RWPE1 (cell line): ENCODE results near the gene PSG6.
"Not testable (repeated sequence)": the region's sequence is repeated elsewhere in the genome, so short reads cannot be mapped to it uniquely, and the experiment has no call there.

ENCODE experiments used
- CTCF ChIA-PET: fragments of 350-600 bp; sonication (Branson Sonifier 250); formaldehyde crosslinking; extraction: SDS; loops from one replicate; lab custom pipeline; 2021; lab: Yijun Ruan, JAX
- POLR2A ChIA-PET: fragments of 400-600 bp; formaldehyde crosslinking; extraction: SDS; loops from one replicate; lab custom pipeline; 2020; ENCODE audit warnings: antibody characterized with exemption; ENCODE audit not compliant: low non-redundant PET; lab: Yijun Ruan, JAX
- DNase-seq: peaks from one replicate; pipeline ENCODE4 v3.0.0; 2012; ENCODE audit warnings: low spot score
- H3K27ac ChIP-seq: fragments of 450-650 bp; 2 replicates; pipeline ENCODE4 v1.5.1; 2017
- TF ChIP-seq, protein P1 (sequence below): fragments of 450-650 bp; conservative IDR thresholded peaks from 2 replicates; pipeline ENCODE4 v1.5.1; 2017; ENCODE audit warnings: low read depth, mild to moderate bottlenecking

The PSG6 gene

DNA sequence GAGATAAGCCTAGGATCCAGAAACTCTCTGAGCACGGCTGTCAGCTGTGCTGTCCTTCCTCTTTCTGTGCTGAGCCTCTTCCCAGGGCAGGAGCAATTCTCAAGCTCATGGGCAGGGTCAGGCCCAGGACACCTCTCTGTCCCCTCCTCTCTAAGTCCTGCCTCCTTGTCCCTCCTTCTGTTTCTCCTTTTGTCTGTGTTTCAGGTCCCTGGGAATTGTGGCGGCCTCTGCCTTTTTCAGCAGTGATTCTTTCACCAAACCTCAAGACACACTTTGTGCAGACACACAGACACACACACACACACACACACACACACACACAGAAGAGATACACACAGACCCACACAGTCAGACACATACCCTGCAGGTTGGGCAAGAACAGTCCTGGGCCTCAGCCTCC, 38.1 kb downstream of the PSG6 start, which contains the start of gene PSG1:
Gene PSG1 (minus strand): TSS at position 101 of the 400 bp plus-strand sequence. CDS start 132 bp downstream, outside the sequence.
- POLR2A ChIA-PET = no interaction called here
- CTCF ChIA-PET = interaction anchor here (0.6 kb wide), 2 partner anchors 39 to 357 kb away, joined by 3 to 4 read pairs; no protein-coding TSS in a partner anchor
- DNase-seq = no peak

DNA sequence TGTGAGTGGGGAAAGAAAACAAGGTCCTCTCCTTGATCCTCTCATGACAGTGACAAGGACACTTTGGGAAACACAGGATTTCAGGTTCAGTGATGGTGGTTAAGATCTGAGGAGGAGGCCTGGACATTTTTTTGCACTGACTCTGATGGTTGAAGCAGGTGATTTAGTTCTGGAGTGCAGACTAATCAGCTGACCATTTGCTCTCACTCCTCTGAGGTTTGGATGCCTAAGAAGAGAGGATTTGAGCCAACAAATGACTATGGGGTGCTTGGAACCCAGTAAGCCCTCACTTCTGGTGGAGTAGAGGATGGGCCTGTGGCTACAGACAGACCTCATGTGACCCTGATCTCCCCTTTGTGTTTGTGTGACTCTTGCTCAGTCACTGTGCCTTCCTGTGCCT, 41.1 kb downstream of the PSG6 start:
- DNase-seq, POLR2A ChIA-PET, CTCF ChIA-PET: not testable (repeated sequence)
- peak overlapping the region; percentile 95 for H3K27ac ChIP-seq

More for the DNA sequence above, 38.1 kb downstream of the PSG6 start, which contains the start of gene PSG1:
- TF ChIP-seq, protein P1, sequence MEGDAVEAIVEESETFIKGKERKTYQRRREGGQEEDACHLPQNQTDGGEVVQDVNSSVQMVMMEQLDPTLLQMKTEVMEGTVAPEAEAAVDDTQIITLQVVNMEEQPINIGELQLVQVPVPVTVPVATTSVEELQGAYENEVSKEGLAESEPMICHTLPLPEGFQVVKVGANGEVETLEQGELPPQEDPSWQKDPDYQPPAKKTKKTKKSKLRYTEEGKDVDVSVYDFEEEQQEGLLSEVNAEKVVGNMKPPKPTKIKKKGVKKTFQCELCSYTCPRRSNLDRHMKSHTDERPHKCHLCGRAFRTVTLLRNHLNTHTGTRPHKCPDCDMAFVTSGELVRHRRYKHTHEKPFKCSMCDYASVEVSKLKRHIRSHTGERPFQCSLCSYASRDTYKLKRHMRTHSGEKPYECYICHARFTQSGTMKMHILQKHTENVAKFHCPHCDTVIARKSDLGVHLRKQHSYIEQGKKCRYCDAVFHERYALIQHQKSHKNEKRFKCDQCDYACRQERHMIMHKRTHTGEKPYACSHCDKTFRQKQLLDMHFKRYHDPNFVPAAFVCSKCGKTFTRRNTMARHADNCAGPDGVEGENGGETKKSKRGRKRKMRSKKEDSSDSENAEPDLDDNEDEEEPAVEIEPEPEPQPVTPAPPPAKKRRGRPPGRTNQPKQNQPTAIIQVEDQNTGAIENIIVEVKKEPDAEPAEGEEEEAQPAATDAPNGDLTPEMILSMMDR = no peak
- no peak within 1 kb of the TSS; the same call in 1 of the 2 replicates for H3K27ac ChIP-seq

DNA sequence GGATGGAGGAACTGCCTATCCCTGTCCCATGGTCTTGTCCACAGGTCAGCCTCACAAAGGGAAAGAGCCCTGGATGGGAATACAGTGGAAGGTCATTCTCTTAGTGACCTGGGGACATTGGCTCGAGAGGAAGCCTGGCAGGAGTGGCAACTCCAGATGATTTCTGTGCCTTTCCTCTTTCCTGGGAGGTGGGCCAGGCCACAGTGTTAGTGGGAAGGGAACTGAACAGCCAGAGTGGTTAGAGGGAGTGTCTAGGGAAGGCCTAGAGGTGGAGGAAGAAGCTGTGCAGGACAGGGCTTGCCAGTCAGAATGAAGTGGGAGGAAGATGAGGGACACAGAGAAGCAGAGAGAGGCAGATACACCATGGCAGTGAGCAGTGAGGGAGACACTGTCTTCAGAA, 41.8 kb downstream of the PSG6 start:
- POLR2A ChIA-PET, CTCF ChIA-PET, DNase-seq: not testable (repeated sequence)
- H3K27ac ChIP-seq = peak overlapping the region; percentile 95

DNA sequence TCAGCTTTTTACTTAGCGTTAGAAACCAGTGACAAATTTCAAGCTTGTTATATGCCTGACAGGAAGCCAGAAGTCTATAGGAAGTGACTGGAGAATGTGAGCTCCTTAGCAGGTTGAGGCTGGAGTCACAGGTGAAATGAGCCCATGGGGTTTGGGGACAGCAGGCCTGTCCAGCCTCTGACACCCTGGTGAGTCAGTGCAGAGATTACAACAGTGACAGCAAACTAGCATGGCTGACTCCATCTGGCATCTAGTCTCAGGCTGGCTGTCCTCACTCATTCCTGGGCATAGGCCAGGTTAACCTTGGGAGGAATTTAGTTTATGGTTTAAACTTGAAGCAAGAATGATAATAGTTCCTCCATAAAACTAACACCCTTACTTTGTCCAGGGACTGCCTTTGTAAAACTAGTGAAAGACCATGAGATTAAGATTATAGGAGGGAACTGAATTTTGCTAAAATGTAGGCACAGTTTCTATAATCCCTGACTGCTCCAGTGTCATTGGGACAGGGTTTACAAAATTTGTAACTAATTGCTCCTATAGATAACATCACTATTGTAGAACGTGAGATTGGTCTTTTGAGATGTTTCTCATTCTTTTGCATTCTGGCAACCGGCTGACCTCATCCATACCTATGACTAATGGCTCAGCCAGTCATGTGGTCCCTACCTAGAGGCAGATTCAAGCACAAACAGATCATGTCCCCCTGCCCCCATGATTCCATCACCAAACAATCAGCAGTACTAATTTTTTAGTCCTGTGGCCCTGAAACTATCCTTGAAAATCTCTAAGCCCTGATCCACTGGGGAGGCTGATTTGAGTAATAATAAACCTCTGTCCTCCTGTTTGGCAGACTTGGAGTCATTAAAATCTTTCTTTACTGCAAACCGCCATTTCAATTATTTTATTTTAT, 42.5 kb downstream of the PSG6 start:
- POLR2A ChIA-PET = not testable (repeated sequence)
- H3K27ac ChIP-seq = peak overlapping the region; percentile 95
- DNase-seq = peak; percentile 33
- CTCF ChIA-PET = interaction anchor here (0.5 kb wide), 1 partner anchor 122 kb away, joined by 3 read pairs; no protein-coding TSS in a partner anchor

DNA sequence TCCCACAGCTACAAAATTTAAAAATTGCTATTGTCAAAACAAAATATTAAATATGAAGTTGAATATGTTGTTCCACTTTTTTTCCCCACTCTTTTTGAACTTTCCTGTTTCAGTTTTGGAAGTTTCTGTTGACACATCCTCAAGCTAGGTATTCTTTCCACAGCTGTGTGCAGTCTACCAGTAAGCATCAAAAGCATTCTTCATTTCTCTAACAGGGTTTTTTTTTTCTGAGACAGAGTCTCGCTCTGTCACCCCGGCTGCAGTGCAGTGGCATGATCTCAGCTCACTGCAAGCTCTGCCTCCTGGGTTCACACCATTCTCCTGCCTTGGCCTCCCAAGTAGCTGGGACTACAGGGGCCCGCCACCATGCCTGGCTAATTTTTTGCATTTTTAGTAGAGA, 43.6 kb downstream of the PSG6 start:
- ChIA-PET CTCF (interaction anchor here (0.5 kb wide), 1 partner anchor 123 kb away, joined by 3 read pairs; no protein-coding TSS in a partner anchor), POLR2A (interaction anchor here (0.7 kb wide), 1 partner anchor 116 kb away, joined by 3 read pairs; no protein-coding TSS in a partner anchor)
- DNase-seq = not testable (repeated sequence)
- H3K27ac ChIP-seq = peak overlapping the region; percentile 94

DNA sequence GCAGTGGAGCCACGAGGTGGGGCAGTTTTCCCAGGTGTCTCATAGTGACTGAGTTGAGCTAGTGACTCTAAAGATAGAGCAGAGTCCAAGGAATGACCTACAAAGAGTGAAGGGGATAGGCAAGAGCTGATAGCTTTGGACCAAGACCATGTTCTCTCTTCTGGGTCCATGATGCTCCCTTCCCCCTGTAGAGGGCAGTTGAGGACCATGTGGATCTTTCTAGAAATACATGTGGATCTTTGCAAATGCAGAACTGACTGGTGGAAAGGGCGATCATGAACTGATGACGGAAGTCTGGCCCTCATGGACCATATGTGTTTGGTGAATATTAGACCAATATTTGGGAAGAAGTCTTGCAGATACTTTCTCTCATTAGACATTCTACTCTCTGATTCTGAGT, 45.1 kb downstream of the PSG6 start:
- ChIA-PET POLR2A (no interaction called here), CTCF (interaction anchor here (0.6 kb wide), 1 partner anchor 1398 kb away, joined by 5 read pairs; no protein-coding TSS in a partner anchor)
- TF ChIP-seq, protein P1 = no peak
- DNase-seq = no peak
- no peak overlapping the region; the same call in 1 of the 2 replicates for H3K27ac ChIP-seq

DNA sequence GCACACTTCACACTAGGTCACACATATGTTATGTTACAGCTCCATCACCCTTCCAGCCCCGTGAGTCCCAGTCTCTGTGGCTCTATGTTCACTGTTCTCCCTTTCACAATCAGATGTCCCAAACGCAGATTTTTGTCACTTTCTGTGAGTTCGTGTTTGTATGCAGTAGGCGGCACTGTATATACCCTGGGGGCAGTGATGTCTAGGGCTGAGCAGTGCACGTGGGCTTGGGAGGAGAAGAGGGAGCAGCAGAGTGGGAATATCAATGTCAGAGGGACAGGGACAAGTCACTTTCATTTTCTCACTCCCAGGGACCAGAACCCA, 60.2 kb downstream of the PSG6 start:
- no peak for DNase-seq
- POLR2A ChIA-PET = no interaction called here
- TF ChIP-seq, protein P1 = peak; percentile 26
- CTCF ChIA-PET = no interaction called here
- H3K27ac ChIP-seq = peak overlapping the region; percentile 14; the same call in 1 of the 2 replicates

DNA sequence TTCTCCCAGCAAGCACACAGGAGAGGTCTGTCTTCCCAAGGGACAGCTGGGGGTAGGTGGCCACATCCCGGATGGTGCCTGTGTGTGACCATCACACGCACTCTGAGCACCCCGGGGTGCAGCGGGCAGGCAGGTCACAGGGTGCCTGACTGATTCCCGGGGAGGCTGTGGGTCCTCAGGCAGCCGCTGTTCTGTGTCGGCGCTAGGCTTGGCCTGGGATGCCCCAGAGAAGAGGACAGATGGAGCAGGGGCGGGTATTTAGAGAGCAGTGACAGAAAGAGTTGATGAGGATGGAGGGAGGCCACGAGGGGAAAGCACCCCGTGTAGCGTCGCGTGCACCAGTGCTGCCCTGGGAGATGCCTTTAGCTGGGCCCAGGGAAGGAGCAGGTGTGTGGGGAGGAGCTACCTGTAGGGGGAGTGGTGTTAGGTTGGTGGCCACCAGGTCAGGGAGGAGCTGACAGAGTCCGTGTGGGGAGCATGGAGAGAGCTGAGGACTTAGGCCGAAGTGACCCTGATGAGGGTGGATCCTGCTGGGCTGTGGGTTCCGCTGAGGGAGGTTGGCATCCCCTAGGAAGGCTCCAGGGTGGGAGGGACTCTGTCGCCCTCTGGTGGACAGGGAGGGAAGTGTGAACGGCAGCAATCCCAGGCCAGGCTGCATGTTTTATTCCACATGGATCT, 60.7 kb downstream of the PSG6 start:
- CTCF ChIA-PET = interaction anchor here (0.6 to 0.7 kb wide), 2 partner anchors 86 to 254 kb away, joined by 3 read pairs; no protein-coding TSS in a partner anchor
- peak overlapping the region; percentile 14; the same call in 1 of the 2 replicates for H3K27ac ChIP-seq
- DNase-seq, POLR2A ChIA-PET: not testable (repeated sequence)
- TF ChIP-seq, protein P1 = peak; percentile 59

DNA sequence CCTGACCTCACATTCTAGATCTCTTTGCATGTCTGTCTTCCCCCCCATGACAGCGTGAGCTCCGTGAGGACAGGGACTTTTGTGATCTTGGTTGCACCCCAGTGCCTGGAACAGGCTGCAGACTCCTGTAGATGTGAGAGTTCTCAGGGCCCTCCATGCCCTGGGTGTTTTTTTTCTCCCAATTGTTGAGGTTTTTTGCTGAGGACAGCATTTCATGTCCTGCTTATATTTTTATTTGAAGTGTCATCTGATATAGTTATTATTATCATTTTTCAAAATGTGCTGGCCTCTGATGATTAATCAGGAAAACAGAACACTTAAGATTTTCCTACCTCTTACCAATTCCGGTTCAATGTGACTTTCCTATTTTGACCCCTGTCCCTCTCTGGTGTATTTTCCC, 62.9 kb downstream of the PSG6 start:
- POLR2A ChIA-PET, H3K27ac ChIP-seq, DNase-seq, CTCF ChIA-PET: not testable (repeated sequence)

DNA sequence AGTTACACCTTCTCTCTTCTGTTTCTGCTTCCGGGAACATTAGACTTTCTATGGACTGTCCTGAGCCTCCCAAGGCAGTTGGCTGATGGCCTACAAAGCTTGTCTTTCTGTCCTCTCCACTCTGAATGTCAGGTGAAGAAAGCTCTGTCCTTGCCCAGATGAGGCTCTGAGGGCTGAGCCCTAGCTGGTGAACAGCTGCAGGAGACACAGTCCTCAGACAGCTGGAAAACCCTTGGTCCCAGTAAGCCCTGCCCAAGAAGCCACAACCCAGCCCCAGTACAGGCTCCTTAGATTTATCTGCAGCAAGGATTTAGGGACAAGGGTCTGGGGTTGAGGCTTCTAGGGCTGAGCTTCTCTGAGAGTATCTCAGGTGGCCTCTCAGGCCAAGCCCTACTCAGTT, 64.5 kb downstream of the PSG6 start:
- peak overlapping the region; percentile 97 for H3K27ac ChIP-seq
- POLR2A ChIA-PET, DNase-seq: not testable (repeated sequence)
- CTCF ChIA-PET = interaction anchor here (0.6 kb wide), 1 partner anchor 30 kb away, joined by 3 read pairs; no protein-coding TSS in a partner anchor

DNA sequence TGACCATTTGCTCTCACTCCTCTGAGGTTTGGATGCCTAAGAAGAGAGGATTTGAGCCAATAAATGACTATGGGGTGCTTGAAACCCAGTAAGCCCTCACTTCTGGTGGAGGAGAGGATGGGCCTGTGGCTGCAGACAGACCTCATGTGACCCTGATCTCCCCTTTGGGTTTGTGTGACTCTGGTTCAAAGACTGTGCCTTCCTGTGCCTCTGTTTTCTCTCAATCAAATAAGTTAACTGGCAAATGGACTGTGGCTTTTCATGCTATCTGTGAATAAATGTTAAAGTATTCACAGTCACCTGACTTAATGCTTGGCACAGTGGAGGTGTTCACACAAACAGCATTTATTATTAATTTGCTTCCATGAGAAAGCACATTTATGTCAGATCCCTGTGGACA, 64.9 kb downstream of the PSG6 start:
- DNase-seq, POLR2A ChIA-PET: not testable (repeated sequence)
- H3K27ac ChIP-seq = peak overlapping the region; percentile 97
- CTCF ChIA-PET = interaction anchor here (0.6 to 0.7 kb wide), 3 partner anchors 30 to 1841 kb away, joined by 3 to 4 read pairs (median 3); no protein-coding TSS in a partner anchor
